ENCODE results near the gene BAZ2A.

BAZ2A gene

DNA sequence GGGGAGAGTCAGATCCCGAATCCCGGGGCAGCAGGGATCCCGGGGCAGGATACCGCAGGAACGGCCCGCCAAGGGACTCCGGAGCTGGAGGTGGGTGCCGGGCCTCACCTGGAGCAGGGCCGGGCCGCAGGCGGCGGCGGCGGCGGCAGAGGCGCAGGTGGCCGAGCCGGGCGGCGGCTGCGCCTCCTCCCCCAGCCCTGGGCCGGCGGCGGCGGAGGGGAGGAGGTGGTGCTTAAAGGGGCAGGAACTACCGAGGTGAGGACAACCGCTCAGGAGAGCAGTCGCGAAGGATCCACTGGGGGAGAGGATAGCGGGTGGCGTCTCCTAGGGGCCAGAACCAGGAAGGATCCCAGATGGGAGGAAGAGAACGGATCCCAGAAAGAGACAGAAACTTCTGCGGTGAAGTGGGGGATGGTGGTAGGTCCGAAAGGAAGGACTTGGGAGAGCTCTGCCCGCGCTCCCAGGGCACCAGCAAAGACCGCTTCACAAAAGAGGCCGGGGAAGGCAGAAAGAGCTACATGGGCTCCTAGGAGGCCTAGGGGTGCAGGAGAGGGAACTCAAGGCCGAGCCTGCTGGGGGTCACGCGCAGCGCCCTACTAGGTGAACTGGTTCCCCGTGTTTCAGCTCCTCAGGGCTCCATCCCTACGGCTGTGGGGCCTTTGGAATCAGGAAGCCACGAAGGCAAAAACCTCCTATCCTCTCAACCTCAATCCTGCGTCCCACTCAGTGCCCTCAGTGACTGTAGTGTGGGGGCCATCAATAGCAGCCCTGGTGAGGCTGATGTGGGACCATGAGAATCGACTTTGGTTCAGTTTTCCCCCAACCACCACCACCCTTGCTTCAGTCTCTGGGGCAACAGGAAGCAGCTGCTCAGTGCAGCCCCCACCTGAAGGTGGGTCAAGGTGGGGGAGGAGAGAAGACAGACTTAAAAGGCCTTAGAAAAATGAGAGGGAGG lies 5.0 kb upstream of the BAZ2A start:
- peaks cover 25 to 27% (median 26%) of the 10 kb centered on the region in 3 donors for H3K36me3 ChIP-seq
- H3K4me1 ChIP-seq: peaks cover 0 to 50% (median 46%) of the 10 kb centered on the region in 4 donors
- H3K27ac ChIP-seq: peak overlapping the region; percentile 88 to 92
- DNase-seq: peak; percentile 67 to 88
- no peaks in the 10 kb centered on the region for H3K9me3 ChIP-seq
- H3K27me3 ChIP-seq: no peaks in the 10 kb centered on the region
- intact Hi-C loops (cut with DNase I; ENCODE audit: low total_unique reads): loop anchor here (5.0 kb wide), 1 partner anchor 43 kb away; no protein-coding TSS in a partner anchor
- TF ChIP-seq, protein P1, sequence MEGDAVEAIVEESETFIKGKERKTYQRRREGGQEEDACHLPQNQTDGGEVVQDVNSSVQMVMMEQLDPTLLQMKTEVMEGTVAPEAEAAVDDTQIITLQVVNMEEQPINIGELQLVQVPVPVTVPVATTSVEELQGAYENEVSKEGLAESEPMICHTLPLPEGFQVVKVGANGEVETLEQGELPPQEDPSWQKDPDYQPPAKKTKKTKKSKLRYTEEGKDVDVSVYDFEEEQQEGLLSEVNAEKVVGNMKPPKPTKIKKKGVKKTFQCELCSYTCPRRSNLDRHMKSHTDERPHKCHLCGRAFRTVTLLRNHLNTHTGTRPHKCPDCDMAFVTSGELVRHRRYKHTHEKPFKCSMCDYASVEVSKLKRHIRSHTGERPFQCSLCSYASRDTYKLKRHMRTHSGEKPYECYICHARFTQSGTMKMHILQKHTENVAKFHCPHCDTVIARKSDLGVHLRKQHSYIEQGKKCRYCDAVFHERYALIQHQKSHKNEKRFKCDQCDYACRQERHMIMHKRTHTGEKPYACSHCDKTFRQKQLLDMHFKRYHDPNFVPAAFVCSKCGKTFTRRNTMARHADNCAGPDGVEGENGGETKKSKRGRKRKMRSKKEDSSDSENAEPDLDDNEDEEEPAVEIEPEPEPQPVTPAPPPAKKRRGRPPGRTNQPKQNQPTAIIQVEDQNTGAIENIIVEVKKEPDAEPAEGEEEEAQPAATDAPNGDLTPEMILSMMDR (IDR thresholded peaks at IDR 0.05): peak; percentile 15 to 26
- peak overlapping the region; percentile 63 to 86 for H3K4me3 ChIP-seq

DNA sequence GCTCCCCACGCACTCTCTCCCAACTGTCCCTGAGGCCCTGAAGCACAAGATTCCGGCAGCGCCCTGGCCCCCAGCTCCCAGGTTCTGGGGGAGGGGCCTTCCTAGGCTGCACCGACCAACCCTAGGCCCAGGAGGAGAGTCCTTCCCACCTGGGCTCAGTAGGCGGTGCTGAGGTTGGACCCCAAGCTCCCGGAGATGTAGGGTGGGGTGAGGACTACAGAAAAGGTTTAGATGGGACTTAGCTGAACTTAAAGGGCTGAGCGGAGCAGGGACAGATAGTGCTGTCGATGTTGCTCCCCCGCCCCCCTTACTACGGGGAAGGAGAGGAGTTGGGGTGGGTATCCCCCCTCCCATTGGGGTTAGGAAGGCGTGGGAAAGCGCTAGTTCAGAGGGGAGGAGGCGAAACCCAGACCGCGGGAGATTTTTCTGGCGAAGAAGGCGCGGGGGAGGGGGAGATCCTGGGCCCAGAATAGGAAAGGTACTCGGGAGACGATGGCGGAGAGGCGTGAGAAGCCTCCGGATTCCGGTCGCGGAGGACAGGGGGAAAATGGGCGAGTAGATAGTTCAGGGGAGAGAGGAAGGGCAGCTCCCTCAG lies 4.2 kb upstream of the BAZ2A start:
- Histone ChIP-seq H3K9me3 (no peaks in the 10 kb centered on the region), H3K27ac (peak overlapping the region; percentile 88 to 92), H3K36me3 (peaks cover 17 to 19% (median 19%) of the 10 kb centered on the region in 3 donors), H3K4me1 (peaks cover 0 to 50% (median 46%) of the 10 kb centered on the region in 4 donors), H3K4me3 (peak overlapping the region; percentile 63 to 86), H3K27me3 (no peaks in the 10 kb centered on the region)
- intact Hi-C loops (cut with DNase I; ENCODE audit: low total_unique reads): loop anchor here (5.0 kb wide), 1 partner anchor 42 kb away; no protein-coding TSS in a partner anchor
- TF ChIP-seq, protein P1 (IDR thresholded peaks at IDR 0.05): no peak
- DNase-seq: peak; percentile 36 to 87

DNA sequence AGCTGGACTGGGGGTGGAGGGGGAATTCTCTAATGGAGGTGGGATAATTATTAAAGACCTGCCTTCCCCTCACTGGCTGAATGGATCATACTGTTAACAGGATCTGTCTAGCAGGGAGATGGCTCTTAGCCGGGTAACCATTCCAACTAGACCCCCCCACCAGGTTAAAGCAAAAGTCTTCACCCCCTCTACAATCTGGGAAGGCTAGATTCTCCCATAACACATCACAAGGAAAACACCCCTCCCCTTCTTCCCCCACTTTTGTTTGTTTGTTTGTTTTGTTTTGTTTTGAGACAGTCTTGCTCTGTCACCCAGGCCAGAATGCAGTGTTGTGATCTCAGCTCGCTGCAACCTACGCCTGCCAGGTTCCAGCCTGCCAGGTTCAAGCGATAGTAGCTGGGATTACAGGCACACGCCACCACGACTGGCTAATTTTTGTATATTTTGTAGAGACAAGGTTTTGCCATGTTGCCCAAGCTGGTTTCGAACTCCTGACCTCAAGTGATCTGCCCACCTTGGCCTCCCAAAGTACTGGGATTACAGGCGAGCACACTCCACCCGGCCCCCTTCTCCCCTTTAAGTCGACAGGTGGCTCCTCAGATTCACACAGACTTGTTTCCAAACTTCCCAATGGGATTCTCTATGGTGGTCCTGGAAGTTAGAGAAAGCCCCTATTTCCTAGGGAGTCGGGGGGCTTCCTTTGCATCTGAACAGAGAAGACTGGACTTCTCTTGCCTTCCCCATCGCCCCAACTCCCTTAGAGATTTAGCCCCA lies 3.5 kb upstream of the BAZ2A start:
- Histone ChIP-seq H3K27ac (peak overlapping the region; percentile 88 to 92), H3K4me1 (peaks cover 0 to 50% (median 46%) of the 10 kb centered on the region in 4 donors), H3K36me3 (peaks cover 10 to 12% (median 12%) of the 10 kb centered on the region in 3 donors), H3K4me3 (peak overlapping the region; percentile 63 to 86), H3K9me3 (no peaks in the 10 kb centered on the region), H3K27me3 (no peaks in the 10 kb centered on the region)
- TF ChIP-seq, protein P1 (IDR thresholded peaks at IDR 0.05): no peak
- intact Hi-C loops (cut with DNase I; ENCODE audit: low total_unique reads): loop anchor here (5.0 kb wide), 1 partner anchor 41 kb away; no protein-coding TSS in a partner anchor
- DNase-seq: no peak

DNA sequence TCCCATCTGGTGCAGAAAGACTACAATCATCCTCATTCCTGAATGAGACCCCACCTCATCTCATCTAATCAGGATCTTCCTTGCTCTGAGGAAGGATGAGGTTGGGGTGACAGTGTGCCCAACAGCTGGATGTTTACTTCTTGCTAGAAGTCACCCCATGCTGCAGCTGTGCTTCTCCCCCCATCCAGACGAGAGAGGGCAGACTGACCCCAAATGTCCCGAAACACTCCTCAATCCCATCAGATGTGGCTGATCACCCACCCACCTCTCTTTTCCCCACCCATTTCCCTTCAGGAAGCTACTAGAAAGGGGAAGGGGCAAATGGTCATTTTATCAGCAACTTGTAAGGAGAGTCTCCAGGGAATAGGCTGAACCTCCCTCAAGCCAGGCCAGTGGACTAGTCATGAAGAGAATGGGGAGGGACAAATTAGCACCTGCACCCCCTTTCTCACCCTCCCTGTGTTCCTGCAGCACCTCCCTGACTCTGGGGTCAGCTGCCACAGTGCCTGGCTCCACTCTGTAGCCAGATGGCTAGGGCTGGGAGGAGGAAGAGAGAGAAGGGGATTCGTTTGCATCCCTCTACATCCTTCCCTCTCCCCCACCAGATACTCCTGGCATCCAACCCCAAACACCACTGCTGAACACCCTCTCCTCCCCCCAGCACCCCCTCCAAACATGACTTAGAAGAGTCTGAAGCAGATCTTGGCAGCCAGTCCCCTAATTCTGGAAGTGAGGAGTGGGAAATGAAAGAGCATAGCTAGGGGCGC lies 2.8 kb upstream of the BAZ2A start:
- peak overlapping the region; percentile 63 to 86 for H3K4me3 ChIP-seq

More for the DNA sequence above, 2.8 kb upstream of the BAZ2A start:
- DNase-seq: no peak
- intact Hi-C loops (cut with DNase I; ENCODE audit: low total_unique reads): loop anchor here (5.0 kb wide), 1 partner anchor 41 kb away; no protein-coding TSS in a partner anchor
- Histone ChIP-seq H3K27me3 (no peaks in the 10 kb centered on the region), H3K27ac (peak overlapping the region; percentile 88 to 92), H3K4me1 (peaks cover 0 to 58% (median 52%) of the 10 kb centered on the region in 4 donors), H3K36me3 (peaks cover 3 to 4% (median 4%) of the 10 kb centered on the region in 3 donors), H3K9me3 (no peaks in the 10 kb centered on the region)
- TF ChIP-seq, protein P1 (IDR thresholded peaks at IDR 0.05): no peak
